ENCODE data around the gene ARHGEF19.

DNA sequence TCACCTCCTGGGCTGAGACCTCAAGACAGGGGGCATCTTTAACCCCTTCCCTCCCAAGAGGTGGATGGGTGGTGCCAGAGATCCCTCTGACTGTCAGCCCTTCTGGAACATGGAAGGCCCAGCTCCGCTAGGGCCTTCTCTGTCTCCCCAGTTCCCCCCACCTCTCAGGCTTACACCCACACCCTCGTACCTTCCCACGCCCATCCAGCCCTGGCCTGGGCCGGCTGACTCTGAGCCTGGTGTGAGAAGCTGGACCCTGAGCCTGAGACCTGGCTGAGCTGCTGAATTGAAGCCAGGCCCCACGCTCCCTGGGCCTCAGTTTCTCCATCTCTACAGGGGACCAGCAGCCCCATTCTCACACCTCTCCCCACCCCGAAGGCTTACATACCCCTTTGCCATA lies 61.9 kb downstream of the ARHGEF19 start:
- TF ChIP-seq, protein P1, sequence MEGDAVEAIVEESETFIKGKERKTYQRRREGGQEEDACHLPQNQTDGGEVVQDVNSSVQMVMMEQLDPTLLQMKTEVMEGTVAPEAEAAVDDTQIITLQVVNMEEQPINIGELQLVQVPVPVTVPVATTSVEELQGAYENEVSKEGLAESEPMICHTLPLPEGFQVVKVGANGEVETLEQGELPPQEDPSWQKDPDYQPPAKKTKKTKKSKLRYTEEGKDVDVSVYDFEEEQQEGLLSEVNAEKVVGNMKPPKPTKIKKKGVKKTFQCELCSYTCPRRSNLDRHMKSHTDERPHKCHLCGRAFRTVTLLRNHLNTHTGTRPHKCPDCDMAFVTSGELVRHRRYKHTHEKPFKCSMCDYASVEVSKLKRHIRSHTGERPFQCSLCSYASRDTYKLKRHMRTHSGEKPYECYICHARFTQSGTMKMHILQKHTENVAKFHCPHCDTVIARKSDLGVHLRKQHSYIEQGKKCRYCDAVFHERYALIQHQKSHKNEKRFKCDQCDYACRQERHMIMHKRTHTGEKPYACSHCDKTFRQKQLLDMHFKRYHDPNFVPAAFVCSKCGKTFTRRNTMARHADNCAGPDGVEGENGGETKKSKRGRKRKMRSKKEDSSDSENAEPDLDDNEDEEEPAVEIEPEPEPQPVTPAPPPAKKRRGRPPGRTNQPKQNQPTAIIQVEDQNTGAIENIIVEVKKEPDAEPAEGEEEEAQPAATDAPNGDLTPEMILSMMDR (IDR thresholded peaks at IDR 0.05; ENCODE audit: low read depth, low read length, poor library complexity, severe bottlenecking) = no peak
- TF ChIP-seq EZH2phosphoT487 (IDR thresholded peaks at IDR 0.05; ENCODE audit: borderline replicate concordance, low read length) = no peak

Data from DOHH2 (cell line).